Suprapubic skin (tissue), 4 donors: ENCODE data around the gene VIPR1. TPM values are rescaled to one million over a fixed set of nuclear protein-coding genes. Genes with fewer than 3 reads are reported as not detected.
"Not testable (repeated sequence)": the region's sequence is repeated elsewhere in the genome, so short reads cannot be mapped to it uniquely, and the experiment has no call there.

ENCODE experiments used
- DNase-seq, 2 donors: peaks; one replicate each; pipeline ENCODE4 v3.0.0-alpha.2; 2019; ENCODE audit warnings: low spot score in 2 of 2
- H3K27ac ChIP-seq: fragments of 200-600 bp; sonication (generic); one replicate; pipeline ENCODE4 v1.5.1; 2019
- H3K27me3 ChIP-seq: fragments of 200-600 bp; sonication (generic); one replicate; pipeline ENCODE4 v1.5.1; 2019
- H3K36me3 ChIP-seq: fragments of 200-600 bp; sonication (generic); one replicate; pipeline ENCODE4 v1.5.1; 2019
- H3K4me1 ChIP-seq: fragments of 200-600 bp; sonication (generic); one replicate; pipeline ENCODE4 v1.5.1; 2019
- H3K4me3 ChIP-seq: fragments of 200-600 bp; sonication (generic); one replicate; pipeline ENCODE4 v1.5.1; 2019; ENCODE audit warnings: mild to moderate bottlenecking
- H3K9me3 ChIP-seq: fragments of 200-600 bp; sonication (generic); one replicate; pipeline ENCODE4 v1.5.1; 2019
- EP300 ChIP-seq: sonication (generic); formaldehyde crosslinking; IDR thresholded peaks from one replicate; pipeline ENCODE4 v1.6.1; 2017; ENCODE audit warnings: antibody characterized with exemption
- POLR2A ChIP-seq, 2 donors: fragments of 450-650 bp; IDR thresholded peaks; one replicate each; pipeline ENCODE4 v1.6.1; 2017; ENCODE audit warnings: antibody characterized with exemption in 2 of 2, mild to moderate bottlenecking in 2 of 2, moderate library complexity in 2 of 2
- POLR2AphosphoS5 ChIP-seq, 3 donors: sonication (generic); formaldehyde crosslinking; IDR thresholded peaks; one replicate each; pipeline ENCODE4 v1.6.1; 2017; ENCODE audit warnings: antibody characterized with exemption in 3 of 3
- WGBS: methylation state at CpG from one replicate; pipeline ENCODE4 v1.1.5; 2018; 5-methylcytosine and 5-hydroxymethylcytosine counted together
- total RNA-seq, 4 donors: library from RNA; depleted of rRNA; stranded (reverse); fragments of >200 nt; gene quantifications; one replicate each; pipeline ENCODE4 v1.1.0, GENCODE V29; 2016
- TF ChIP-seq, protein P1 (sequence below), 2 donors: fragments of 200-600 bp in 1 of 2; fragments of 450-650 bp in 1 of 2; sonication (generic) in 1 of 2; IDR thresholded peaks; one replicate each; pipeline ENCODE4 v1.5.1; 2016 to 2019; ENCODE audit warnings: antibody characterized with exemption in 2 of 2, mild to moderate bottlenecking in 1 of 2, moderate library complexity in 1 of 2

VIPR1 gene
- total RNA-seq, 4 donors from 2014 or later: 39.8 to 148 (median 74.3) TPM

DNA sequence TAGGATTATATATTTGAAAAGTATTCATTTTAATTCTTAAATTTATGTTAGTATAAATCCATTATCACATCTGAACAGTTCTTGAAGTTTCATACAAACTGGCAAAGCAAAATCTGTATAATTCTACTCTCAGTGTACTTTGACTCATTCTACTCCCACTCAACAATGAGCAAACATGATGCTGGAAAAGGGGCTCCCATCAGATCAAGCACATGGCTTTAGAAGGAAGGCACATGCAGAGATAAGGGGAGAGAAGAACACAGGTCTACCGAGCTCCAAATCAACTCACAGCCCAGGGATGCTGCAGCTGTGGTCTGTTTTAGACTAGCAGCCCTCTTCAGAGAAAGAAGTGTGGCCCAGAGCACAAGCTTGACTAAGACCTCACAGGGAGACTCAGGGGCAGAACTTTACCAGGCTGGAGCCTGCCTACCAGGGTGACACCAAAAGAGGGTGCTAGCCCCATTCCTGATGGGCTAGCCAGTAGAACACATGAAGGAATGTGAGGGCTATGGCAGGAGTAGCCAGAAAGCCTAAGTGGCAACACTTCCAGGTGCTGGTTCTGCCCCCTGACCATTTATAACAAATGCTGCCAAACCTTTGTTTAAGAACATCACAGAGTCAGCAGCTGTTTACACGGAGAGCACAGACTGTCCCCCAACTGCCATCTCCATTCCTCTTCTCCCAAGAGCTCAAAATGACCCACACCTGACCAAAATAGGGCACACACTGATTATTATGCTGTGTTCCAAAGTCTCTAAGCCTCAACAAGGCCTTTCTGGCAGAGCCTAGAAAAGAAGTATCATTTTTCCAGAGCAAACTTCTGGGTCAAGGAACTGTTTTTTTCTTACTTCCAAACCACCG, 59.8 kb downstream of the VIPR1 start:
- Histone ChIP-seq H3K9me3 (no peaks in the 10 kb centered on the region), H3K4me3 (no peak overlapping the region), H3K27ac (no peak overlapping the region), H3K4me1 (no peaks in the 10 kb centered on the region), H3K27me3 (no peaks in the 10 kb centered on the region), H3K36me3 (peaks cover 82% of the 10 kb centered on the region)
- DNase-seq: no peak
- 79% methylated on average over 3 of the region's 3 CpGs for WGBS
- no peak for TF ChIP-seq POLR2AphosphoS5 (IDR thresholded peaks at IDR 0.05)
- no peak for TF ChIP-seq EP300
- TF ChIP-seq, protein P1, sequence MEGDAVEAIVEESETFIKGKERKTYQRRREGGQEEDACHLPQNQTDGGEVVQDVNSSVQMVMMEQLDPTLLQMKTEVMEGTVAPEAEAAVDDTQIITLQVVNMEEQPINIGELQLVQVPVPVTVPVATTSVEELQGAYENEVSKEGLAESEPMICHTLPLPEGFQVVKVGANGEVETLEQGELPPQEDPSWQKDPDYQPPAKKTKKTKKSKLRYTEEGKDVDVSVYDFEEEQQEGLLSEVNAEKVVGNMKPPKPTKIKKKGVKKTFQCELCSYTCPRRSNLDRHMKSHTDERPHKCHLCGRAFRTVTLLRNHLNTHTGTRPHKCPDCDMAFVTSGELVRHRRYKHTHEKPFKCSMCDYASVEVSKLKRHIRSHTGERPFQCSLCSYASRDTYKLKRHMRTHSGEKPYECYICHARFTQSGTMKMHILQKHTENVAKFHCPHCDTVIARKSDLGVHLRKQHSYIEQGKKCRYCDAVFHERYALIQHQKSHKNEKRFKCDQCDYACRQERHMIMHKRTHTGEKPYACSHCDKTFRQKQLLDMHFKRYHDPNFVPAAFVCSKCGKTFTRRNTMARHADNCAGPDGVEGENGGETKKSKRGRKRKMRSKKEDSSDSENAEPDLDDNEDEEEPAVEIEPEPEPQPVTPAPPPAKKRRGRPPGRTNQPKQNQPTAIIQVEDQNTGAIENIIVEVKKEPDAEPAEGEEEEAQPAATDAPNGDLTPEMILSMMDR (IDR thresholded peaks at IDR 0.05): no peak
- TF ChIP-seq POLR2A (IDR thresholded peaks at IDR 0.05): no peak

DNA sequence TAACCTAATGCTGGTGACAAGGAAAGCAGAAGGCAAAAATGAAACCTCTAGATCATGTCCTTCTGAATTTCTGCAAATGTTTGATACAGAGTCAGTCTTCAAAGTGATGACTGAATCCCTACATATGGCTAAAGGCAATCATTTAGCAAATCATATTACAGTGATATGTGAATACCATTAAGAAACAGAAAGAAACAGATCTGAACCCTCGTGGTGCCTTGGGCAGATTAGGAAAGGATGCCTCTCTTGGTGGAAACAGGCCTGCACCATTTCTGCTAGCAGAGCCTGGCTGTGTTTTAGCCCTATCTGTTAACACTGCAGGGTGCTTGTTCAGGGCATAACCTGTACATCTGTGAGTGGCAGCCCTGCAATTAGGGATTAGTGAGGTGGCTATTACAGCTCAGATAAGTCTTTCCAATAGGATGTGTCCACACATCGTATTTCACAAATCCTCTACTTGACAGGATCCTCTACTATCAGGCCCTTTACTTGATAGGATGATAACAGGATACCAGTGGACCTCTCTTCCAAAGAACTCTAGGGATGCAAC, 67.2 kb downstream of the VIPR1 start:
- TF ChIP-seq POLR2A (IDR thresholded peaks at IDR 0.05) (no peak), POLR2AphosphoS5 (IDR thresholded peaks at IDR 0.05) (no peak), EP300 (no peak)
- TF ChIP-seq, protein P1 (IDR thresholded peaks at IDR 0.05): no peak
- peaks cover 43% of the 10 kb centered on the region for H3K36me3 ChIP-seq

DNA sequence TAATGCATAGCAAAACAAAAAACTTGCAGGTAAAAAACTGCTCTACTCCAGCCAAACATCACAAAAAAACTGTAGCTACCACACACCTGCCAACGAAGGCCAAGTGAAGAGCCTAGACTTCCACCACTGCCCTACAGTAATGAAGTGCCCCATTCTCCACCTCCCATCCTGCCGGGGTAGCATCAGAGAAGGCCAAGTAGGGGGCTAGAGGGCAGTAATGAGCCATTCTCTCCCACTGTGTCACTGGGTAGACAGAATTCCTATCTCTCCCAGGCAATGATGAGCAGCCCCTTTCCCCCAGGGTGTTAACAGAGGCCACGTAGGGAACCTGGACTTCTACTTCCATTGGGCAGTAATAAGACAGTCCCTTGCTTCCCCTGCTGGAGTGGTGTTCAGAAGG, 69.8 kb downstream of the VIPR1 start:
- Histone ChIP-seq H3K4me1 (no peaks in the 10 kb centered on the region), H3K9me3 (peaks cover 3% of the 10 kb centered on the region), H3K27me3 (no peaks in the 10 kb centered on the region), H3K4me3 (no peak overlapping the region), H3K36me3 (peaks cover 25% of the 10 kb centered on the region), H3K27ac (no peak overlapping the region)
- TF ChIP-seq POLR2A (IDR thresholded peaks at IDR 0.05): no peak
- no peak for TF ChIP-seq POLR2AphosphoS5 (IDR thresholded peaks at IDR 0.05)
- TF ChIP-seq EP300: no peak
- TF ChIP-seq, protein P1 (IDR thresholded peaks at IDR 0.05): no peak
- DNase-seq: no peak
- 67% methylated on average over 3 of the region's 3 CpGs for WGBS

More for the DNA sequence above, 67.2 kb downstream of the VIPR1 start:
- H3K4me1 ChIP-seq: no peaks in the 10 kb centered on the region
- H3K9me3 ChIP-seq: no peaks in the 10 kb centered on the region
- no peak overlapping the region for H3K27ac ChIP-seq
- H3K27me3 ChIP-seq: no peaks in the 10 kb centered on the region
- no peak overlapping the region for H3K4me3 ChIP-seq
- 79% methylated on average over 2 of the region's 2 CpGs for WGBS
- DNase-seq: no peak

DNA sequence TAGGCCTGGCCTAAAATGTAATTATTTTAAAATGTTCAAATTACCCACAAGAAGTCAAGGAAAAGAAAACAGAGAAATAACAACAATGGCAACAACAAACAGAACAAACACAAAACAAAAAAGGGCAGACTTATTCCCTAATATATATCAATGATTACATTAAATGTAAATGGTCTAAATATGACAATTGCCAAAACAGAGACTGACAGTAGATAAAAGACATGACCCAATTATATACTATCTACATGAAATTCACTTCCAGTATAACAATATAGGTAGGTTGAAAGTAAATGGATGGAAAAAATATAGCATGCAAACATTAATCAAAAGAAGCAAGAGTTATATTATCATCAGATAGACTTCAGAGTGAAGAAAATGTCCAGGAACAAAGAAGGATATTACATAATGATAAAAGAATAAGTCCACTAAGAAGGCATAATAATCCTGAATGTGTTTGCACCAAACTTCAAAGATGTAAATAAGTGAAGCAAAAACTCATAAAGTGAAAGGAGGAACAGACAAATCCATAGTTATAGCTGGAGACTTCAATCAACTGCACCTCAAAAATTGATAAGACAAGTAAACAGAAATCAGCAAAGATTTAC, 72.8 kb downstream of the VIPR1 start:
- TF ChIP-seq POLR2A (IDR thresholded peaks at IDR 0.05): no peak
- TF ChIP-seq POLR2AphosphoS5 (IDR thresholded peaks at IDR 0.05): no peak
- no peak for TF ChIP-seq EP300
- TF ChIP-seq, protein P1 (IDR thresholded peaks at IDR 0.05): no peak

DNA sequence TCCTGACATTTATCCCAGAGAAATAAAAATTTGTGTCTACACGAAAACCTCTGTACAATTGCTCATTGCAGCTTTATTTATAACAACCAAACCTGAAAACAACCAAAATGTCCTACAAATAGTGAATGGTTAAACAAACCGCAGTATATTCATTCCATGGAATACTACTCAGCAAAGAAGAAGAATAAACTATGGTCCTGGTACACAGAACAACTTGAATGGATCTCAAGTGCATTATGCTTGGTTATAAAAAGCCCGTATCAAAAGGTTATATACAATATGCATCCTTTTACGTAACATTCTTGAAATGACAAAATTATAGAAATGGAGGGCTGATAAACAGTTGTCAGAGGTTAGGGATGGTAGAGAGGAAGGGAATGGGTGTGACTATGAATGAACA, 75.6 kb downstream of the VIPR1 start:
- TF ChIP-seq POLR2AphosphoS5 (IDR thresholded peaks at IDR 0.05): no peak
- no peak for TF ChIP-seq EP300
- peaks cover 3% of the 10 kb centered on the region for H3K9me3 ChIP-seq
- no peak overlapping the region for H3K4me3 ChIP-seq
- DNase-seq: no peak
- no peak overlapping the region for H3K27ac ChIP-seq
- peaks cover 22% of the 10 kb centered on the region for H3K4me1 ChIP-seq
- H3K36me3 ChIP-seq: peaks cover 12% of the 10 kb centered on the region
- WGBS: 97% methylated on average over 4 of the region's 4 CpGs
- no peaks in the 10 kb centered on the region for H3K27me3 ChIP-seq

More for the DNA sequence above, 72.8 kb downstream of the VIPR1 start:
- no peak overlapping the region for H3K27ac ChIP-seq
- no peak for DNase-seq
- no peak overlapping the region for H3K4me3 ChIP-seq
- peaks cover 12% of the 10 kb centered on the region for H3K36me3 ChIP-seq
- no peaks in the 10 kb centered on the region for H3K27me3 ChIP-seq
- H3K9me3 ChIP-seq: peaks cover 3% of the 10 kb centered on the region
- peaks cover 4% of the 10 kb centered on the region for H3K4me1 ChIP-seq

DNA sequence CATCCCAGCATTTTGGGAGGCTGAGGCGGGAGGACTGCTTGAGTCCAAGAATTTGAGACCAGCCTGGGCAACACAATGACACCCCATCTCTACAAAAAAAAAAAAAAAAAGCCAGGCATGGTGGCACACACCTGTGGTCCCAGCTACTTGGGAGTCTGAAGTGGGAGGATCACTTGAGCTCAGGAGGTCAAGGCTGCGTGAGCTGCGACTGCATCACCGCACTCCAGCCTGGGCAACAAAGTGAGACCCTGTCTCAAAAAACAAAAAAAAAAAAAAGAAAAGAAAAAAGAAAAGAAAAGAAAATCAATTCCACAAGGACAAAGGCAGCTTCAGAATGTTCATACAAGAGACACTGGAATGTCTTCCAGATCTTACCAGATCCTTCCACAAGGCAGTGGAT, 76.9 kb downstream of the VIPR1 start:
- not testable (repeated sequence) for H3K4me3 ChIP-seq, H3K27me3 ChIP-seq, DNase-seq, H3K27ac ChIP-seq, H3K9me3 ChIP-seq, H3K36me3 ChIP-seq
- peaks cover 22% of the 10 kb centered on the region for H3K4me1 ChIP-seq
- WGBS: 92% methylated on average over 4 of the region's 4 CpGs
